Thyroid gland (tissue), 4 donors: Measurements from ENCODE around the gene PLCB1.

Experiments
- CTCF ChIP-seq, 6 experiments: fragments of 200-600 bp in 3 of 6; fragments of 450-650 bp in 3 of 6; sonication (generic) in 3 of 6; IDR thresholded peaks; one replicate each; pipeline ENCODE4 v1.5.1; 2016 to 2019; ENCODE audit warnings: antibody characterized with exemption in 6 of 6, mild to moderate bottlenecking in 2 of 6, inconsistent platforms in 1 of 6, moderate library complexity in 1 of 6
- POLR2A ChIP-seq, 2 donors: fragments of 450-650 bp; IDR thresholded peaks; one replicate each; pipeline ENCODE4 v1.6.1; 2017; ENCODE audit warnings: antibody characterized with exemption in 2 of 2, mild to moderate bottlenecking in 2 of 2, moderate library complexity in 1 of 2

GRCh38 chr20:8094850-8095249 lies 37.2 kb upstream of the PLCB1 start:
- TF ChIP-seq CTCF (IDR thresholded peaks at IDR 0.05) (no peak), POLR2A (IDR thresholded peaks at IDR 0.05) (no peak)
